ENCODE results near the gene PXDC1.

Gene PXDC1

GRCh38 chr6:3766214-3766613 lies 14.7 kb upstream of the PXDC1 start:
- no peak for DNase-seq
- Mint-ChIP-seq H3K36me3 (ENCODE audit: low read depth) (no peaks in the 10 kb centered on the region), H3K27me3 (ENCODE audit: low read depth, poor library complexity) (peaks cover 20% of the 10 kb centered on the region), H3K4me3 (no peak overlapping the region), H3K4me1 (peaks cover 12% of the 10 kb centered on the region), H3K9me3 (no peaks in the 10 kb centered on the region), H3K27ac (no peak overlapping the region)
- no peak for TF ChIP-seq CTCF (IDR thresholded peaks at IDR 0.05)

- H3K27me3 Mint-ChIP-seq (ENCODE audit: low read depth, poor library complexity), result peaks cover 19% of the 10 kb centered on the region
- H3K4me1 Mint-ChIP-seq, result peaks cover 8% of the 10 kb centered on the region
- H3K4me3 Mint-ChIP-seq, result no peak overlapping the region
- no peaks in the 10 kb centered on the region for H3K9me3 Mint-ChIP-seq
- no peaks in the 10 kb centered on the region for H3K36me3 Mint-ChIP-seq (ENCODE audit: low read depth)
- no peak for DNase-seq
- no peak overlapping the region for H3K27ac Mint-ChIP-seq
- no peak for TF ChIP-seq CTCF (IDR thresholded peaks at IDR 0.05)
These were observed 13.9 kb upstream of the PXDC1 start for GRCh38 chr6:3765415-3765814.

GRCh38 chr6:3764516-3765335 lies 13.2 kb upstream of the PXDC1 start:
- H3K36me3 Mint-ChIP-seq (ENCODE audit: low read depth), result no peaks in the 10 kb centered on the region
- no peak overlapping the region for H3K27ac Mint-ChIP-seq
- TF ChIP-seq CTCF (IDR thresholded peaks at IDR 0.05), result no peak
- DNase-seq, result no peak
- no peaks in the 10 kb centered on the region for H3K9me3 Mint-ChIP-seq
- peaks cover 1% of the 10 kb centered on the region for H3K4me1 Mint-ChIP-seq
- no peak overlapping the region for H3K4me3 Mint-ChIP-seq
- H3K27me3 Mint-ChIP-seq (ENCODE audit: low read depth, poor library complexity), result peaks cover 14% of the 10 kb centered on the region

GRCh38 chr6:3762852-3763251 lies 11.3 kb upstream of the PXDC1 start:
- H3K9me3 Mint-ChIP-seq, result no peaks in the 10 kb centered on the region
- no peaks in the 10 kb centered on the region for H3K4me1 Mint-ChIP-seq
- no peak for DNase-seq
- peaks cover 8% of the 10 kb centered on the region for H3K27me3 Mint-ChIP-seq (ENCODE audit: low read depth, poor library complexity)
- no peak for TF ChIP-seq CTCF (IDR thresholded peaks at IDR 0.05)
- H3K36me3 Mint-ChIP-seq (ENCODE audit: low read depth), result no peaks in the 10 kb centered on the region
- no peak overlapping the region for H3K4me3 Mint-ChIP-seq
- no peak overlapping the region for H3K27ac Mint-ChIP-seq

- Mint-ChIP-seq H3K9me3 (no peaks in the 10 kb centered on the region), H3K4me3 (no peak overlapping the region), H3K36me3 (ENCODE audit: low read depth) (no peaks in the 10 kb centered on the region), H3K4me1 (no peaks in the 10 kb centered on the region), H3K27me3 (ENCODE audit: low read depth, poor library complexity) (peaks cover 8% of the 10 kb centered on the region), H3K27ac (no peak overlapping the region)
- no peak for DNase-seq
- TF ChIP-seq CTCF (IDR thresholded peaks at IDR 0.05), result no peak
These were observed 10.8 kb upstream of the PXDC1 start for GRCh38 chr6:3762359-3762758.

- no peak overlapping the region for H3K27ac Mint-ChIP-seq
- H3K4me3 Mint-ChIP-seq, result no peak overlapping the region
- no peaks in the 10 kb centered on the region for H3K36me3 Mint-ChIP-seq (ENCODE audit: low read depth)
- peaks cover 3% of the 10 kb centered on the region for H3K4me1 Mint-ChIP-seq
- no peak for DNase-seq
- TF ChIP-seq CTCF (IDR thresholded peaks at IDR 0.05), result no peak
- peaks cover 8% of the 10 kb centered on the region for H3K27me3 Mint-ChIP-seq (ENCODE audit: low read depth, poor library complexity)
- no peaks in the 10 kb centered on the region for H3K9me3 Mint-ChIP-seq
These were observed 10.4 kb upstream of the PXDC1 start for GRCh38 chr6:3761989-3762270.

Measured in nephron progenitor cell (in vitro differentiated cells).